ENCODE results near the gene HUWE1.

DNA sequence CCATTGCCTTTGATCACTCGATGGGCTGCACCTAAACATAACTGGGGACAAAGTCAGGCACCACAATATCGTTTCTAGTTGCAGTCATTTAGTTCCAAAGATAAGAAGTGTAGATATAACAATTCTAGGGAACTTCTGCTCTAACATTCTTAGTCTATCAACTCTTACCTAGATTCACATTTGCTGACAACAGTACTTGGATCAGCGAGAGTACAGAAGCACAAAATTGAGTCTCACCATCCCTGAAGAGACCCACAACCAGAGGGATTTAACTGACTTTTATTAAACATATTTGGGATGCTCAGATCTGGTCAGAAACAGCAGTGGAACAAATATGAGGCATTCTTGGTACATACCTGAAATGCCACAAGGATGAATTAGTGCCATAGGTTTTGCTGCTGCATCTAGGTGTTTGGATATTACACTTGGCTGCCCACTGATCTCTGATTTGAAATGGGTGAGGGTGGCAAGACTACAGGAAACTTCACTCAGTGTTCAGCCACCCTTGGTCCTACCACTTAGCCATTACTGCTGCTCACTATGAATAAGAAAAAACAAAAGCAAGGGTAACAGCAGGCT is 28.9 kb upstream of the HUWE1 start:
- TF ChIP-seq, protein P1, sequence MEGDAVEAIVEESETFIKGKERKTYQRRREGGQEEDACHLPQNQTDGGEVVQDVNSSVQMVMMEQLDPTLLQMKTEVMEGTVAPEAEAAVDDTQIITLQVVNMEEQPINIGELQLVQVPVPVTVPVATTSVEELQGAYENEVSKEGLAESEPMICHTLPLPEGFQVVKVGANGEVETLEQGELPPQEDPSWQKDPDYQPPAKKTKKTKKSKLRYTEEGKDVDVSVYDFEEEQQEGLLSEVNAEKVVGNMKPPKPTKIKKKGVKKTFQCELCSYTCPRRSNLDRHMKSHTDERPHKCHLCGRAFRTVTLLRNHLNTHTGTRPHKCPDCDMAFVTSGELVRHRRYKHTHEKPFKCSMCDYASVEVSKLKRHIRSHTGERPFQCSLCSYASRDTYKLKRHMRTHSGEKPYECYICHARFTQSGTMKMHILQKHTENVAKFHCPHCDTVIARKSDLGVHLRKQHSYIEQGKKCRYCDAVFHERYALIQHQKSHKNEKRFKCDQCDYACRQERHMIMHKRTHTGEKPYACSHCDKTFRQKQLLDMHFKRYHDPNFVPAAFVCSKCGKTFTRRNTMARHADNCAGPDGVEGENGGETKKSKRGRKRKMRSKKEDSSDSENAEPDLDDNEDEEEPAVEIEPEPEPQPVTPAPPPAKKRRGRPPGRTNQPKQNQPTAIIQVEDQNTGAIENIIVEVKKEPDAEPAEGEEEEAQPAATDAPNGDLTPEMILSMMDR (IDR thresholded peaks at IDR 0.05): no peak
- TF ChIP-seq POLR2A (IDR thresholded peaks at IDR 0.05) (no peak), POLR2AphosphoS5 (IDR thresholded peaks at IDR 0.05) (no peak), EP300 (IDR thresholded peaks at IDR 0.05; ENCODE audit: low read depth) (no peak)

All from transverse colon (tissue), 4 donors.